HG03354 (cell line): ENCODE data around the gene NRSN1.

Source experiments
- ATAC-seq: cut with Tn5 transposase; IDR thresholded peaks from one replicate; pipeline ENCODE4 v1.9.1; 2021; ENCODE audit warnings: mild to moderate bottlenecking; ENCODE audit not compliant: unreplicated experiment, poor library complexity, severe bottlenecking

Gene NRSN1, protein sequence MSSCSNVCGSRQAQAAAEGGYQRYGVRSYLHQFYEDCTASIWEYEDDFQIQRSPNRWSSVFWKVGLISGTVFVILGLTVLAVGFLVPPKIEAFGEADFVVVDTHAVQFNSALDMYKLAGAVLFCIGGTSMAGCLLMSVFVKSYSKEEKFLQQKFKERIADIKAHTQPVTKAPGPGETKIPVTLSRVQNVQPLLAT

DNA sequence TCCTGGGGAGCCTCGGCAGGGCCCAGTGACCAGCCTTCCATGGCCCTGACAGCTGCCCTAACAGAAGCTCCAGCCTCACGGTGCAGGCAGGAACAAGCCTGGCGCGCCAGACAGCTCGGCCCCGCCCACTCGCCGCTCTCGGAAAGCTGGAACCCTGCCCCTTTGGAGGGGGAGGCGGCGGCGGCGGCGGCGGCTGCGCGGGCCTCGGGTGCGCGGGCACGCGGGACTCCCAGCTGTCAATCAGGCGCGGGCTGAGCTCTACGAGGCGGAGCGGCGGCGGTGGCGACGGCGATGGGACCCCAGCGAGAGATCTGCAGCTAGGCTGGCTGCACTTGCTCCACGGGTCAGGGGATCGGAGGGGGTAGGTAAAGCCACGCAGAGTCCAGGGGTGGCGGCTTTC, at the start of gene NRSN1:
NRSN1 (plus strand) TSS at position 236 of the 400 bp plus-strand sequence. CDS start 8,113 bp downstream, outside the sequence.
- no peak for ATAC-seq

- ATAC-seq: no peak
Measured at GRCh38 chr6:24078200-24078599, 47.8 kb upstream of the NRSN1 start.

- no peak for ATAC-seq
Measured at GRCh38 chr6:24079076-24079475, 46.9 kb upstream of the NRSN1 start.

GRCh38 chr6:24080711-24081110, 45.3 kb upstream of the NRSN1 start:
- ATAC-seq: no peak

- no peak for ATAC-seq
Measured at GRCh38 chr6:24089736-24090135, 36.3 kb upstream of the NRSN1 start.

- ATAC-seq: no peak
Measured at GRCh38 chr6:24092407-24092806, 33.6 kb upstream of the NRSN1 start.

DNA sequence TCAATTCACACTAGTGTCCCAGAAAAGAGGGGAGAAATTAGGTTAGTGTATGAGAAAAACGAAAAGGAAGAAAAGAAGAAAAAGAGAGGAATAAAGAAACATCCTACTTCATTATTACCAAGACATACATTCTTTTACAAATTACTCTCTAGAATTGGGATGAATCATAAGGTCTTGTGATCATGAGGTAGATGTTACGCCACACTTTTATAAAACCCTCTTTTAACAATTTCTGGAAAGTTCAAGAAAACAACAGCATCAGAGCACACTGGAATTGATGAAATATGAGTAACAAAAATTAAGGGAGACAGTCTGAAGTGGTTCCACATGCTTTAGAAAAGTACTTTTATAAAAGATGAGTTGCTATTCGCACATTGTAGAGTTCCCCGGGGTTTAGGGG, 32.6 kb upstream of the NRSN1 start:
- ATAC-seq: no peak

- ATAC-seq: no peak
Measured at GRCh38 chr6:24099181-24099580, 26.8 kb upstream of the NRSN1 start.

DNA sequence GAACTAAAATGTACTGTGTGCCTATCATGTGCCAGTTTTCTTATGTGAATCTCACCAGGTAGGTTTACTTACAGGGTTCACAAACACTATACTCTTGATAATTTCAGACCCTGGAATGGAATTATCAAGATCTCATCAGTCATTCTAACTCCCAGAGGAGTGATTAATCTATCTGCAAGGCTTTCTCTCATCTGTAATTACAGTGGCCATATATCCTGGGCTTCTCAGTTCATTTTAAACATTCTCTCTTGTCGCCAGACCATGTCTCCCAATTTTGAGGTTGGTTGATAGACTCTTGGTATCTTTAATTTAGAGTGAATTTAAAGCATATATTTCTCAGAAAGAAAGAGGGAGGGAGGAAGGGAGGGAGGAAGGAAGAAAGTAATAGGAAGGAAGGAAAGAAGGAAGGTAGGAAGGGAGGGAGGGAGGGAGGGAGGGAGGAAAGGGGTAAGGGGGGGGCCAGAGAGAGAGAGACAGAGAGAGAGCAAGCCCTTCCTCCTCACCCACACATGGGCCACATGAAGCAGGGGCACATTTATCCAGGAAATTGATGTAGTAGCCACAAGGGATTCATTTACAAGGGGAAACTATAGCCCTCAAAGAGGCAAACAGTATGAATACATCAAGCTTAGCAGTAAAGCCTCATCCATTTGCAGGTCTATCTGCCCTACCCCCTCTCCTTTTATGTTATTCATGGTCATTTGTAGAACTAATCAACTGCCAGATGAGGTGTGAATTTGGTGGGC, 25.8 kb upstream of the NRSN1 start:
- ATAC-seq: no peak

DNA sequence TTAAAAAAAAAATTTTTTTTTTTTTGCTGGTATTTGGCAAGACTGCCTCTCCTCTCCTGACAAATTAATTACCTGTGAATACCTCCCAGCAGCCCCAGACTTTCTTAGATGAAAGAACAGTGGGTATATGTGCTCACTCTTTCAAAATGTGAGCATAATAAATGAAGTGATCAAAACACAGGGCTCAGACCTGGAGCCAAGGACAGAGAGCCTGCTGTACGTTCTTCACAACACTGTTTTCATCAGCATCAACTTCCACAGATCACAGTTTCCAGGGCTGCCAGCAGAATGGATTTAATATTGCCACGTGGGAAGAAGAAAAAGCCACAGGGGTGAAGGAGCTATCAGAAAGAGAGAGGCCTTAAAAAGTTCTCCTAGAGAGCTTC, 25.3 kb upstream of the NRSN1 start:
- no peak for ATAC-seq

DNA sequence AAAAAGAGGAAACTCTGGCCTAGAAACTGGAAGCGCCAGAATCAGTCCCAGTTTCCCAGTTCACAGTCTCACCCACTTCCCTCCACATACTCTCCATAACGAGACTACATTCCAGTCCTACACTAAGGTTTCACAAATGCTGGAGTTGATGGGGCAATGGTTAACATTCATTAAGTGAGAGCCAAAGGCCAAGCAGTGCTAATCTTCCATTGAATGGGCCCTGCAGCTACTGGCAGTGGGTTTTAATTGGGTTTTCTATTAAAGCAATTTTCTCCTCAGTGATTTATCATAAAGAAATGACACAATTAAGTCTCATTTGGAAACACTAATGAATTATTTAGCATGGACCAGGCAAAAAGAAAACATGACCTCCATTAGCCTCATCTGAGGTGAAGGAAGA, 20.8 kb upstream of the NRSN1 start:
- ATAC-seq: no peak

- no peak for ATAC-seq
Measured at GRCh38 chr6:24106291-24106690, 19.7 kb upstream of the NRSN1 start.

- no peak for ATAC-seq
Measured at GRCh38 chr6:24107294-24107693, 18.7 kb upstream of the NRSN1 start.

DNA sequence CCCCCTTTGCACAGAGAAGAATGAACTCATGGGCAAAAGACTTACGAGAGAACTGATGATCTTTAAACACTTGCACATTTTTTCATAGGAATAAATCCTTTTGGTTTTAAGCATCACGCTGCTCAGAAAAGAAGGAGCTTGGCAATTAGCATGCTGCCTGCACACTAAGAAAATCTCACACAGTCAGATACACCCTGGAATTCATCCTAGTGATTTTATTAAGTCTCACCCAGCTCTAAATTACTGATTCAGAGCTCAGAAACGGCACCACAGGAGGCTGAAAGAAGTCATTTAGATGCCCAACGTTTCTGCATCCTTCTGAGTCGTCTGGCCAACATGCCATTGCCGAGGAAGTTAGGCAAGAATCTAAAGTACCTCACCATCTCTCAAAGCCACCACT, 18.0 kb upstream of the NRSN1 start:
- no peak for ATAC-seq

- no peak for ATAC-seq
Measured at GRCh38 chr6:24110417-24110816, 15.6 kb upstream of the NRSN1 start.

DNA sequence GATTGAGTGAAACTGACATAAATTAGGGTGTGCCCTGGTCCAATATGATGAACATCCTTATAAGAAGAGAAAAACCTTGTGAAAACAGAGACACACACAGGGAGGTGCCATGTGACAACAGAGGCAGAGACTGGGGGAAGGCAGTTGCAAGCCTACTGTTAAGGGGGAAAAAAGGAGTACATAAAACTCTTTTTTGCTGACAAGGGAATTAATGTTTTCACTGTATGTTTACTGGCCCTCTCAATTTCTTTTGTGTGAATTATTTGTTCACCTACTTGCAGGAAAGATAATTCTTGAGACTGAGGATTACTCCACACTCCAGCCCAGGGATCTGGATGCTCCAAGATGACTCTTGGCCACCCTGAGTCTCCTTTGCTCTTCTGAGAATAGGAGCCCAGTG, 12.1 kb upstream of the NRSN1 start:
- no peak for ATAC-seq

DNA sequence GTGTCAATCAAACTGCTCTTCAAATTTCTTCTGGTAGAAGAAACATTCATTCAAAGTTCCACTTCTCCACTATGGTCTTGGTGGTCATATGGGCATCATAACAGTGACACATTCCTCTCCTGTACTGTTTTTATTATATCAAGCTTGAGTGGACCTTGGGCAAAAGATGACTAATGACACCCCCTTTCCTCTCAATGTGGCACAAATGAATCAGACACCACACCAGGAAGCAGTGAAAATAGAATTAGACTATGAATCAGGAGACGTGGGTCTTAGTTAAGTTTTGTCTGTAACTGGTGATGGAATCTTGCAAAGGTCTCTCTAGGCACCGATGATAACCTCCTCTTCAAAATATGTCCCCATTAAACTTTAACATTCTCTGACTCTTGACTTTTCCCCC, 9.0 kb upstream of the NRSN1 start:
- ATAC-seq: no peak

- no peak for ATAC-seq
Measured at GRCh38 chr6:24122139-24122538, 3.9 kb upstream of the NRSN1 start.

GRCh38 chr6:24126586-24127192, 674 bp downstream of the NRSN1 start:
- peak; percentile 79 for ATAC-seq

DNA sequence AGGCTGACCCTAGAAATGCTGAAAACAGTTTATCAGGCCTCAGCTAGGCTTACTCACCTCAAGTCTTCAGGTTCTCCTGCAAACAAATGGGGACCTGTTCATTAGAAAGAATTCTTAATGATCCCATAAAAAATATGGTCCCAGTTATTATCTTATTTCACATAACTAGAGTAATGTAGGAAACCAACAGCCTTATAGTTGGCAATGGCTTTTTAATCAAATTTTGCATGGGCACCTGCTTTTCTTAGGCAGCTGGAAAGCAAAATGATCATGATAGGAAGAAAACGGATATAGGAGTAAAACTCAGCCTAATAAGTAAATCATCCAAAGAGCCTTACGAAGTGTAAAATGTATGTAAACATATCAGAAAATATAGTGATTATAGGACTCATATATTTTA, 1.3 kb downstream of the NRSN1 start:
- no peak for ATAC-seq

DNA sequence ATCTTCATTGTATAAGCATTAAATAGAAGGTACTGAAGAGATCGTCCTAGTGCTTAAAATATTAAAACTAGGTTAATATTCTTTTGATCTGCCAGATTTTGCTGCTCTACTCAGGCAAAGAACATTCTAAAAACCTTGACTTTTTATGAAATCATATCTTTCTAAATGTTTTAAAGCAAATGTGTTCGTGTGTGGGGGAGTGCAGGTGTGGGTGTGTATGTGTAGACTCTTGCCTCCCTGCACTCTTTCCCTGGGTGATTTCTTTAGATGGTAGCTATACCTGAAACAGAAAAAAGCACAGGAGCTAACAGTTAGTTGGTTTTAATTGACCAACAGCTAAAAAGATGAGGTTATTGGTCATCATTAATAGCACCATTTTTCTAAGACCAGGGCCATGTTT, 5.7 kb downstream of the NRSN1 start:
- no peak for ATAC-seq
